ENCODE data around the gene GSTM1.
"Not testable (repeated sequence)": the region's sequence is repeated elsewhere in the genome, so short reads cannot be mapped to it uniquely, and the experiment has no call there.

- TF ChIP-seq CTCF (IDR thresholded peaks at IDR 0.05; ENCODE audit: insufficient read depth, low read length, poor library complexity, severe bottlenecking); EZH2phosphoT487 (conservative IDR thresholded peaks at IDR 0.05; ENCODE audit: low read length): not testable (repeated sequence)
Observed at GRCh38 chr1:109697861-109698260, 10.2 kb downstream of the GSTM1 start.

All from SU-DHL-6 (cell line).